ENCODE results near the gene OPCML.

GRCh38 chr11:132894606-132895005 lies 637.7 kb downstream of the OPCML start:
- TF ChIP-seq CTCF (IDR thresholded peaks at IDR 0.05; ENCODE audit: poor library complexity, severe bottlenecking): no peak
- no peak for TF ChIP-seq POLR2AphosphoS5 (IDR thresholded peaks at IDR 0.05)
